PC-3 (cell line): ENCODE data around the gene GEMIN8.

ENCODE experiments used
- EZH2 ChIP-seq: fragments of 300-600 bp; sonication (generic); IDR thresholded peaks from one replicate; pipeline ENCODE4 v1.6.1; 2017; ENCODE audit warnings: antibody characterized with exemption, mild to moderate bottlenecking, low read length; ENCODE audit not compliant: unreplicated experiment
- EZH2phosphoT487 ChIP-seq: fragments of 300-600 bp; sonication (generic); IDR thresholded peaks from 2 replicates; pipeline ENCODE4 v1.6.1; 2018; ENCODE audit warnings: mild to moderate bottlenecking, antibody characterized with exemption, low read length, borderline replicate concordance
- TF ChIP-seq, protein P1 (sequence below): fragments of 300-600 bp; sonication (generic); conservative IDR thresholded peaks from 2 replicates; pipeline ENCODE4 v1.5.1; 2017; ENCODE audit warnings: antibody characterized with exemption, low read depth, mild to moderate bottlenecking, low read length

DNA sequence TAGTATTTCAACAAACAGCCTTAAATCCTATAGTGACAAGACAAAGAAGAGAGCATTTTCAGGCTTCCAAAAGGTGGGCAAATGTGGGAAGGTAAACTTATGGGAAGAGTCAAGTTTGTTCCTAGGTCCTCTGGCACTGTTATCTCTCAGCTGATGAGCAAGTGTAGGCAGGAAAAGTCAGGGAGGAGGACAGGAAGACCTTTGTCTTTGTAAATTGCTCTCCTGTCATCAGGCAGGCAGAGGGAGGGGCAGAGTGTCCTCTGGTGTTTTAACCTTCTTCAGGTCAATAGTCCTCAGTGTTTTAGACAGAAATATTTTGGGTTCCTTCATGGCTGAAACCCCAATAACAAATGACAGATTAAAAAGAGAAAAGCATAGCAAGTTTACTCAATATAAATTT lies 13.5 kb upstream of the GEMIN8 start:
- TF ChIP-seq EZH2 (no peak), EZH2phosphoT487 (no peak)
- TF ChIP-seq, protein P1, sequence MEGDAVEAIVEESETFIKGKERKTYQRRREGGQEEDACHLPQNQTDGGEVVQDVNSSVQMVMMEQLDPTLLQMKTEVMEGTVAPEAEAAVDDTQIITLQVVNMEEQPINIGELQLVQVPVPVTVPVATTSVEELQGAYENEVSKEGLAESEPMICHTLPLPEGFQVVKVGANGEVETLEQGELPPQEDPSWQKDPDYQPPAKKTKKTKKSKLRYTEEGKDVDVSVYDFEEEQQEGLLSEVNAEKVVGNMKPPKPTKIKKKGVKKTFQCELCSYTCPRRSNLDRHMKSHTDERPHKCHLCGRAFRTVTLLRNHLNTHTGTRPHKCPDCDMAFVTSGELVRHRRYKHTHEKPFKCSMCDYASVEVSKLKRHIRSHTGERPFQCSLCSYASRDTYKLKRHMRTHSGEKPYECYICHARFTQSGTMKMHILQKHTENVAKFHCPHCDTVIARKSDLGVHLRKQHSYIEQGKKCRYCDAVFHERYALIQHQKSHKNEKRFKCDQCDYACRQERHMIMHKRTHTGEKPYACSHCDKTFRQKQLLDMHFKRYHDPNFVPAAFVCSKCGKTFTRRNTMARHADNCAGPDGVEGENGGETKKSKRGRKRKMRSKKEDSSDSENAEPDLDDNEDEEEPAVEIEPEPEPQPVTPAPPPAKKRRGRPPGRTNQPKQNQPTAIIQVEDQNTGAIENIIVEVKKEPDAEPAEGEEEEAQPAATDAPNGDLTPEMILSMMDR, result no peak
